22Rv1 (cell line): ENCODE data around the gene CFL2.

Source experiments
- H3K27ac ChIP-seq: fragments of 450-650 bp; 2 replicates; pipeline ENCODE4 v1.5.1; 2017
- ZFX ChIP-seq: fragments of 450-650 bp; IDR thresholded peaks from 2 replicates; pipeline ENCODE4 v1.6.1; 2017; ENCODE audit warnings: antibody characterized with exemption, borderline replicate concordance
- TF ChIP-seq, protein P1 (sequence below): fragments of 450-650 bp; IDR thresholded peaks from 2 replicates; pipeline ENCODE4 v1.5.1; 2017; ENCODE audit warnings: mild to moderate bottlenecking

CFL2 gene

DNA sequence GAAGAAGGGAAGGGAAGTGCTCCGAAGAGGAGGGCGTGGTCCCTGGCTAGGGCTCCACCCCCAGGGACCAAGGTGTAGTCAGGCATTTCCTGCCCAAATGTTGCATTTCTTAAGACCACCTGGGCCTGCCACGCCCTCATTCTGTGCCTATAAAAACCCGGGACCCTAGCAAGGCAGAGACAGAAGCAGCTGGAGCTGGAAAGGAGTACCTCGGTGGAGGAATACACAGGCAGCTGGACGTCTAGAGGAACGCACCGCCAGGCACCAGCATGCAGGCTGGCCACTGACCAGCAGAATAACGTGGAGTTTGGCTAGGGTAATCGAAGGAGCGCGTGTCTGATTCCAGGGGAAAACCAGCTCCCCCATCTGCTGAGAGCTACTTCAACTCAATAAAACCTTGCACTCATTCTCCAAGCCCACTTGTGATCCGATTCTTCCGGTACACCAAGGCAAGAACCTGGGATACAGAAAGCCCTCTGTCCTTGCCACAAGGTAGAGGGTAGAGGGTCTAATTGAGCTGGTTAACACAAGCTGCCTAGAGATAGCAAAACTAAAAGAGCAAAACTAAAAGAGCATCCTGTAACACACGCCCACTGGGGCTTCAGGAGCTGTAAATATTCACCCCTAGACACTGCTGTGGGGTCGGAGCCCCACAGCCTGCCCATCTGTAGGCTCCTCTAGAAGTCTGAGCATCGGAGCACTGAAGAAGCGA is 21.0 kb downstream of the CFL2 start:
- 0 out of 2 replicates have a peak overlapping the region, but pooled peaks have one; percentile 26 for H3K27ac ChIP-seq
- TF ChIP-seq, protein P1, sequence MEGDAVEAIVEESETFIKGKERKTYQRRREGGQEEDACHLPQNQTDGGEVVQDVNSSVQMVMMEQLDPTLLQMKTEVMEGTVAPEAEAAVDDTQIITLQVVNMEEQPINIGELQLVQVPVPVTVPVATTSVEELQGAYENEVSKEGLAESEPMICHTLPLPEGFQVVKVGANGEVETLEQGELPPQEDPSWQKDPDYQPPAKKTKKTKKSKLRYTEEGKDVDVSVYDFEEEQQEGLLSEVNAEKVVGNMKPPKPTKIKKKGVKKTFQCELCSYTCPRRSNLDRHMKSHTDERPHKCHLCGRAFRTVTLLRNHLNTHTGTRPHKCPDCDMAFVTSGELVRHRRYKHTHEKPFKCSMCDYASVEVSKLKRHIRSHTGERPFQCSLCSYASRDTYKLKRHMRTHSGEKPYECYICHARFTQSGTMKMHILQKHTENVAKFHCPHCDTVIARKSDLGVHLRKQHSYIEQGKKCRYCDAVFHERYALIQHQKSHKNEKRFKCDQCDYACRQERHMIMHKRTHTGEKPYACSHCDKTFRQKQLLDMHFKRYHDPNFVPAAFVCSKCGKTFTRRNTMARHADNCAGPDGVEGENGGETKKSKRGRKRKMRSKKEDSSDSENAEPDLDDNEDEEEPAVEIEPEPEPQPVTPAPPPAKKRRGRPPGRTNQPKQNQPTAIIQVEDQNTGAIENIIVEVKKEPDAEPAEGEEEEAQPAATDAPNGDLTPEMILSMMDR, result no peak
- TF ChIP-seq ZFX, result no peak

DNA sequence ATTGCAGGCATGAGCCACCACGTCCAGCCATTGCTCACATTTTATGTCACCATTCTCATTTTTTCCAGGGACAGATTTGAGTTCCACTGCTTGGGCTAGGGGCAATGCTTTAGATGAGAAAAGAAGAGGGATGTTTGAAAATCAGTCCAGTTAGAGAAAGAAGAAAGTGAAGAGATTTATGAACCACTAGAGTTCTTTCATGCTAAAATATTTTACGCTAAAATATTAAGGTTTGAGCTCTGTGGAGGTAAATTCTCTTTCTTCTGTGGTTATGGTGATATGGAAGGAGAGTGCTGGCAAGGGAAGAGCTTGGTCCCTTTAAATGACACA is 21.5 kb downstream of the CFL2 start:
- 0 out of 2 replicates have a peak overlapping the region, but pooled peaks have one; percentile 26 for H3K27ac ChIP-seq
- TF ChIP-seq, protein P1, result no peak
- no peak for TF ChIP-seq ZFX

- no peak overlapping the region for H3K27ac ChIP-seq
- TF ChIP-seq, protein P1, result no peak
- TF ChIP-seq ZFX, result no peak
These were observed 22.0 kb downstream of the CFL2 start for GRCh38 chr14:34692348-34692747.

- no peak overlapping the region for H3K27ac ChIP-seq
- no peak for TF ChIP-seq ZFX
These were observed 23.2 kb downstream of the CFL2 start for GRCh38 chr14:34691206-34691605.

DNA sequence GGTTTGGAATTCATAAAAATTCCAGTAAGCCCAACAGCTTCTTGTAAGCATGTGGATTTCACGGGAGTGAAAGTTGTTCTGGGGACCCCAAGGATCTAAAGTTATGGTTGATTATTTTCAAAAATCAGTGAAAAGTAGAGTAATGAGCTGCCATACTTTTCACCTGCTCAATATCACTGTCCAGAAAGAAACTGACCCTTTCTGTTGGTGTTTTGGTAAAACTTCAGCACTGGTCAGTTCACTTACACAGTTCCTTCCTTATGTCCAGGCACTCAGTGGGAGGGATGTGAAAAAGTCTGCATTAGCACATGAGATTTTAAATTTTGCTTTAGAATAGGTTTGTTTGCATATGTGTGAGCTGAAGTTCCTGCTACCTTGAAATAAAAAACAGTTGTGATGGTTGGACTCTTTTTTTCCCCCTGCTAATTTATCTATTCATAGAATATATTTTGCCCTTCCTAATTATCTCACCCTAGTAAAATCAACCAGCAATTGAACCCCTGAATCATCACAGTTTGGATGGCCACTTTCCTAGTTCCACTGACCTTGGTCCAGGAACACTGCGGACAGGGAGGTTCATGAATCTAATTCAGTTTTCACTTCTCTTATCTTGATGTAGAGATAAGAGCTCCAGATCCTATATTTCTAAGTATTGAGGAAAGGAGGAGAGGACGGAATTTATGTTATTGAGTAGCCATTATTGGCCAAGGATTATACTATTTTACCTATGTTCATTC is 25.8 kb downstream of the CFL2 start:
- no peak for TF ChIP-seq ZFX
- TF ChIP-seq, protein P1, result no peak
- H3K27ac ChIP-seq, result no peak overlapping the region

- no peak for TF ChIP-seq ZFX
- TF ChIP-seq, protein P1, result no peak
- H3K27ac ChIP-seq, result no peak overlapping the region
These were observed 28.5 kb downstream of the CFL2 start for GRCh38 chr14:34685819-34686428.

GRCh38 chr14:34684578-34684977 is 29.8 kb downstream of the CFL2 start:
- TF ChIP-seq, protein P1, result no peak
- no peak for TF ChIP-seq ZFX
- H3K27ac ChIP-seq, result no peak overlapping the region
